NCI-H345 treated with DMSO at 0.1 percent for 48 hours (cell line): ENCODE data around the gene GPHN.
"Not testable (repeated sequence)": the region's sequence is repeated elsewhere in the genome, so short reads cannot be mapped to it uniquely, and the experiment has no call there.

Experiments
- DNase-seq: peaks from one replicate; lab custom pipeline; 2025; ENCODE audit not compliant: unreplicated experiment; lab: John Stamatoyannopoulos, UW

Gene GPHN

DNA sequence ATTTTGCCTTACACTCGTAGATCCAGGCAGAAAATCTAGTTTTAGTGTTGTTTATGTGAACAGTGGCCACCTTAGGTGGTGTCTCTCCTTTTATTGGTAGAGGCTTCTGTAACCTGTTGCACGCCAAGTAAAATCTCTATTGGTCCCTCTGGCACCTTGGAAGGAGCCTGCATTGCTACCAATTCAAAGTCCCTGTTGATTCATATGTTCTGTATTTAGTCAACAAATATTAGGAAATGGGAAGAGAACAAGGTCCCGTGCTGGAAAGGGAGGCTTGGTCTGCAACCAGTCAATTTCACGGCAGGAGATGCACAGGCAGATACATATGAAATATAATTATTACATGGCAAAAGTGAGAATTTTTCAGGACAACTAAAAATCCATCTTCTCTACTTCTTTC, 6.4 kb upstream of the GPHN start:
- no peak for DNase-seq

DNA sequence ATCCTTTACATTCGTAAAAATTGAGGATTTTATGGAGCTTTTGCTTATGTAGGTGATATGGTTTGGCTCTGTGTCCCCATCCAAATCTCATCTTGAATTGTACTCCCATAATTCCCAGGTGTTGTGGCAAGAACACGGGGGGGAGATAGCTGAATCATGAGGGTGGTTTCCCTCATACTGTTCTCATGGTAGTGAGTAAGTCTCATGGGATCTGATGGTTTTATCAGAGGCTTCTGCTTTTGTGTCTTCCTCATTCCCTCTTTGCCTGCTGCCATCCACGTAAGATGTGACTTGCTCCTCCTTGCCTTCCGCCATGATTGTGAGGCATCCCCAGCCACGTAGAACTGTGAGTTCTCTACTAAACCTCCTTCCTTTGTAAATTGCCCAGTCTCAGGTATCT, 5.1 kb upstream of the GPHN start:
- not testable (repeated sequence) for DNase-seq

DNA sequence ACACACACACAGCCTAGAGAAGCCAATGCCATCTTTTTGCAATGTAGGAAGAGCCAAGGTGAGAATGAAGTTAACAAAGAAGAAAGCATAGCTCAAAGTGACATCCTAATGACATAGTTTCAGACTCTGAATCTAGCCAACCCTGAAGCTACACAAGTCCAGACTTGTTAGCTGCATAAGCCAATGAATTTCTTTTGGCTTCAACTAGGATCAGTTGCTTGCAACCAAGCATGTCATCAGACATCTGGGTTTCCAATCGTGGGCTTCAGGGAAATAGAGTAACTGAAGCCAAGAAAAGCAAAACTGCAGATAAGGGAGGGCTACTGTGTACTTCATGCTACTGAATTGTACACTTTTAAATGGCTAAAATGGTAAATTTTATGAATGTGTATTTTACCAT, 4.4 kb upstream of the GPHN start:
- no peak for DNase-seq

DNA sequence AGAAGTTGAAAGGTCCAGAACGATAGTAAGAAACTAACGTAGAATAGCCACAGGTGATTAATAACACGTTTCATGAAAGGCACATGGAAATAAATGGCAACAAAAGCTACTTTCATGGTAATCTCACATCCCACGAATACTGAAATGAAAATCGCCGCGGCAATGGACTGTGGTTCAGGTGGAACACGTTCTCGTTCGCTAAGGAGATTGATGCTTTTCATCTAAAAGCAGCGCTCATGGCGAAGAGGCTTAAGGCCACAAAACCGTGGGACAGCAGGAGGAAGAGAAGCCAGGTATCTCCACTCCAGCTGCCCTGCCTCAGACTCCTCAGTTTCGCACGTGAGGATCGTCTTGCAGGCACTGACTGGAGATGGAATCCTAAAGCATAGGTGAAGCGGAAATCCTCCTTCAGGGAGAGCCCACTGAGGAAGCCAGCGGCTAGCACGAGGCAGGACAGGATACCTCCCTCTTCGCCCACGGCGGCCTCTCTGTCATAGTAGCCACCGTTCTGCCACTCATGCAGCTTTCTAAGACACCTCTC, 696 bp upstream of the GPHN start:
- no peak for DNase-seq

DNA sequence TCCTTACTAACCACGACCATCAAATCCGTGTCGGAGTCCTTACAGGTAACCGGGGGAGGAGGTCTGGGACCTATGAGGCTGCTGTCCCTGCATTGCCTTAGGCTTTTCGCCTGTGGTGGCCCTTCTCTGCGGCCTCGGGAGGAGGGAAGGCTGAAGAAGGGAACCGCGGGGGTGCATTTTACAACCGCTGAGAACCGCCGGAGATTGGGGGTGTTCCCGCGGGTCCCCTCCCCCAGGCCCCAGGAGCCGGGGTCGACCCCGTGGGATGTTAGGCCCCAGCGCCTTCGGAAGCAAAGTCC, 549 bp downstream of the GPHN start:
- DNase-seq, result no peak

DNA sequence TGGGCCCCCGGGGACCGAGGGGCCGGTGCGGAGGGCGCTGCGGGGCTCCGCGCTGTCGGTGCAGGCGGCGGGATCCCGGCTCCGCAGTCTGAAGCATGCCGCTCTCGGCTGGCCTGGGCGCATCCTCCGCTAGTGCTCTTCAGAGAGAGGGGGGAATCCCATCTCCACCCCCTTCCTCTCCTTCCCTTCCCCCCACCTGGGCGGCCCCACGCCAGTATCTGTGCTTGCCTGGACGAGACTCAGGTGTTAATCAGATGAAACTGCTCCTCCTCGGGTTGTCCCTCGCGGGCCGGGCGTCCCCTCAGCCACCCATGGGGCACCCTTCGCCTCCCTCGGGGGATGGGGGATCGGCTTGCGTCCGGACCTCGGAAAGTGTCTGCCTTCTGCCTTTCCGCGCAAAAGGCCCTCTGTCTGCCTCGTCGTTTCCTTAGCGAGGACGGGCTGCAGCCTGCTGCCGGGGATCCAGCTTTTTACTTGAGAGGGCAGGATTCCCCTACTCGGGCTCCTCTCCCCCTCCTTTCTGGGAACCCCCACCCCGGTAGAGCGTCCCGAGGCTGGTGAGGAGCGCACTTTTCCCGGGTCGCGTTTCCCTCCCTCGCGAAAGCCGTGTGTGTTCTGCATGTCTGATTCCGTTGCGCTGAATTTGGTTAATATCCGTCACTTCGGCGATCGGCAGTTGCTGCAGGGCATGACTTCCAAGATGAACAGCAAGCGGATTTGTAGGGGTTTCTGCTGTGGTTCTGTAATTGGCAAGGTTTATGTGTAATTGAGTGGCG, 1.1 kb downstream of the GPHN start:
- no peak for DNase-seq

DNA sequence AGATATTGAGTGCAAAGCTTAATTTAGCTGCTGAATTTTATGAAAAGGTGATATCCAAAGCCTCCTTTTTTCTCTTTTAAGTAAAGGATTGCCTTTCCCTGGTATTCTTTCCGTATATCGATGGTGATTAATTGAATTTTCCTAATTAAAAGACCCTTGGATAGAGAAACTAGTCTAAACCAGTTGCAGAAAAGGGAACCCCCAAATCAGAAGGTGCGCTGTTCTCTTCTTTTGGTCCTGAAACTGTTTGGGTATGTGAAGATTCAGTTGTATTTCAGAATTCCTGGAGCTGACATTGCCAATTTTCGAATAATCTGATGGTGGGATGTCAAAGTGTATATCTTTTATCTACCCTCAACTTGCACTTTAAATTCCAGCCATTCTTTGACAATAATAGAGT, 1.9 kb downstream of the GPHN start:
- no peak for DNase-seq

DNA sequence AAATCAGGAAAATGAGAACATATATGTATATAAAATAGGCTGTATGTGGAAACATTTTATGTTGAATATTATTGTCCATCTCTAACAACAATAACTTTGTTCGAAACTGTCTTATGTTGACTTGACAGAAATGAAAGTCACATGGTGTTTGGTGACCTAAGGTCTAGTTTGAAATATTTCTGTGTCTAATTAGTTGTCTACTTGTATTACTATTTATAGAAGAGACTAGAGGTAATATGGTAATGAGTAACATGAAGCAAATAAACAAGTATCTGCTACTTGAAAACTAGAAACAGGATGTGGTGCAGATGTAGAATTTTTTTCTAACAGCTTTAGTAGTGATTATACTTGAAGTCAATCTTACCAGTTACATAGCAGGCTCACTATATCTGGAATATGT, 3.9 kb downstream of the GPHN start:
- no peak for DNase-seq

DNA sequence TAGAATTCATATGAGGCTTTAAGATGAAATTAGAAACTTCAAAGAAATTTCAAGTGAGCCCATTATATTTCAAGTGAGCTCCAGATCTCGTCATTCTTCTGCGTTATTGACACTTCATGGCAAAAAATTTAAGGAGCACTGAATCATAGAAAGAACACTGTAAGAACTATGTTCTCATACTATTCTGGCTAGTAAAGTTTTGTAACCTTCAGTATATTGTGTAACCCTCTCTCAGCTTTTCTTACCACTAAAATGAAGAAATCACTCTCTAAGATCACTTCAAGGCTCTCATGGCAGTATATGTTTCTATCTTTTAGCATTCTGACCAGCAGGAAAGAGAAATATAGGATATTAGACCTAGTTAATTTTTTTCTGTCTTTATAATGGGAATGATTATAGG, 6.3 kb downstream of the GPHN start:
- no peak for DNase-seq

DNA sequence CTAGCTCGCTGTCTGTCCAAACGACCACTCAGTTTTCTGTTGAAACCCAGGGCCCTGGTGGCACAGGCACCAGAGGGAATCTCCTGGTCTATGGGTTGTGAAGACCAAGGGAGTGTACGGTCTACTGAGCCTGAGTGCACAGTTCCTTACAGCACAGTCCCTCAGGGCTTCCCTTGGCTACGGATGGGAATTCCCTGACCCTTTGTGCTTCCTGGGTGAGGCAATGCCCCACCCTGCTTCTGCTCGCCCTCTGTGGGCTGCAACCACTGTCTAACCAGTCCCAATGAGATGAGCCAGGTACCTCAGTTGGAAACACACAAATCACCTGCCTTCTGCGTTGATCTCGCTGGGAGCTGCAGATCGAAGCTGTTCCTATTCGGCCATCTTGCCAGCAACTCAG, 22.6 kb downstream of the GPHN start:
- DNase-seq, result no peak

DNA sequence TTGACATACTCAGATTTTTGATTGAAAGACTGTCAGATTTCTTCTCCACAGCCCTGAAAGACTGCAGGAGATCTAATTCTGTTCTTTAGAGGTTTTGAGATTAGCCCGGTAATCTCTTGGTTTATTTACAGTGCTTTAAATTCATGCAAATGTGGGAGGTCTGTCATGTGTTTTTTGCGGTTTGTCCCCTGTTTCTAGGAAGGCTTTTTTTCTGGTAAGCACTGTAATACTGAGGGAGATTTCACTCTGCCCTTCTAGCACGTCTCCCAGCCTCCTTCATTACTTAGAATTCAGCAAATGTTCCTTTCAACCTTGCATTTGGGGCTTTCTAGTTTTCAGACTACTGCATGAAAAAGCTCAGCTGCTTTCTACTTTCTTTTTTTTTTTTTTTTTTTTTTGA, 31.1 kb downstream of the GPHN start:
- no peak for DNase-seq

DNA sequence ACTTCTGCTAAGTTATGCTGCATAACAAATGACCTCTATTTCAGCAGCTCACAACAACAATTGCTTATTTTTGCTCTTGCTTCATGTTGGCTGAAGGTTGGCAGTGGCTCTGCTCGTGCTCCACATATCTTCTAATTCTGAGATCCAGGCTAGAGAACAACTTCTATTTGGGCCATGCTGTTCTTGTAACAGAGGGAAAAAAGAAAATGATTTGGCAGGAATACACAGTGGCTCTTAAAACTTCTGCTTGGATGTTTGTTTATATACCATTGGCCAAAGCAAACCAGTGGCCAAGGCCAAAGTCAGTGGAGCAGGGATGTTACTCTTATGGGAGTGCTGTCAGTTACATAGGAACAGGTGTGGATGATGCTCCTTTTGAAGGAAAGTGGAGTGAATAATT, 32.1 kb downstream of the GPHN start:
- DNase-seq, result no peak

DNA sequence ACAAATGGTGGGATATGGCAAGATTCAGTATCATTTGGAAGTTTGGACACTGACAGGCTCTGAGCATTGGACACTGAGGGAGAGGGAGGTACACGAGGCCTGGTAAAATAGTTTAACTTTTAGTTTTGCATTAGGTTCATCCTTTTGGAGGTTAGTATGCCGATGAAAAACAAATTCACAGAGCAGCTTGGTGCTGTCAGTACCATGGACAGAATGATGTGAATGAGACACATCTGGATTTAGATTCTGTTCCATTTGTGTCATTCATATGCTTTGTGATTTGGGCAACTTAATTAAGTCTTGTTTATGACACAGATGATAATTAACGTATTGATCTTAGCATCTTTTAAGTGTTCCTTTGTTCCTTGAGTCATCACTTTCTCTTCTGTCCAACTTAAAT, 33.7 kb downstream of the GPHN start:
- DNase-seq, result no peak

DNA sequence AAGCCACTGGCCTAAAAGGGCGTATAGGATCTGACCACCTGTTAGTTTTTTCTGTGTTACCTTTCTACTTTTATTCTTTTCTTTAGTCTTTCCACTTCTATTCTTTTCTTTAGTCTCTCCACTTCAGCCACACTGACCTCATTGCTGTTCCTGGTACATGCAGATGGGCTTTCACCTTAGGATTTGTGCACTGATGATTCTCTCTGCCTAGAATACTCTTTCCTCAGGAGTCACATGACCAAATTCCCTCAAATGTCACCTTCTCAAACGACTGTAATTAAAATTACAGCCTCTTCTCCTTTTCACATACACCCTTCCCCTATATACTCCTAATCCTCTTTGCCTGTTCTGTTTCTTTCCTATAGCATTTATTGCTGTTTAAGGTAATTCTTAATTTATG, 36.0 kb downstream of the GPHN start:
- DNase-seq, result no peak

DNA sequence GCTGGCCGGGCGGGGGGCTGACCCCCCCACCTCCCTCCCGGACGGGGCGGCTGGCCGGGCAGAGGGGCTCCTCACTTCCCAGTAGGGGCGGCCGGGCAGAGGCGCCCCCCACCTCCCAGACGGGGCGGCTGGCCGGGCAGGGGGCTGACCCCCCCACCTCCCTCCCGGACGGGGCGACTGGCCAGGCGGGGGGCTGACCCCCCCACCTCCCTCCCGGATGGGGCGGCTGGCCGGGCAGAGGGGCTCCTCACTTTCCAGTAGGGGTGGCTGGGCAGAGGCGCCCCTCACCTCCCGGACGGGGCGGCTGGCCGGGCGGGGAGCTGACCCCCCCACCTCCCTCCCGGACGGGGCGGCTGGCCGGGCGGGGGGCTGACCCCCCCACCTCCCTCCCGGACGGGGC, 37.2 kb downstream of the GPHN start:
- DNase-seq, result not testable (repeated sequence)

DNA sequence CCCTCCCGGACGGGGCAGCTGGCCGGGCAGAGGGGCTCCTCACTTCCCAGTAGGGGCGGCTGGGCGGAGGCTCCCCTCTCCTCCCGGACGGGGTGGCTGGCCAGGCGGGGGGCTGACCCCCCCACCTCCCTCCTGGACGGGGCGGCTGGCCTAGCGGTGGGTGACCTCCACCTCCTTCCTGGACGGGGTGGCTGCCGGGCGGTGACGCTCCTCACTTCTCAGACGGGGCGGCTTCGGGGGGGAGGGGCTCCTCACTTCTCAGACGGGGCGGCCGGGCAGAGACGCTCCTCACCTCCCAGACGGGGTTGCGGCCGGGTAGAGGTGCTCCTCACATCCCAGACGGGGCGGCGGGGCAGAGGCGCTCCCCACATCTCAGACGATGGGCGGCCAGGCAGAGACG, 37.8 kb downstream of the GPHN start:
- not testable (repeated sequence) for DNase-seq

DNA sequence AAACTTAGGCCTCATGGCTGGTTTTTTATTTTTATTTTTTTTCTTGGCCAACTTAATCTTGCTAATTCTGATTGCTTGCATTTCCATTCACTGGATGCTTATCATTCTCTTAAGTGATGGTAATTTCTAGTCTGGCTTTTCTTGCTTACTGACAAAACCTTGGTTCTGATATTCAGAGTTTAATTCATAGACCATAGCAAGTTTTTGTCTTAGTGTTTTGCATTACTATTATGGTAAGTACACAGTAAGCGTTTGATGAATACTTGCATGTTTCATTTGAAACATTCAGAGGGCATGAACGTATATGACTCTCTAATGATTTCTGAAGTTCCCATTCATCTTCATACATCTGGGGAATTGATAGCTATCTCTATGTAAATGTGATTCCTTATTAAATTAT, 55.8 kb downstream of the GPHN start:
- DNase-seq, result no peak

DNA sequence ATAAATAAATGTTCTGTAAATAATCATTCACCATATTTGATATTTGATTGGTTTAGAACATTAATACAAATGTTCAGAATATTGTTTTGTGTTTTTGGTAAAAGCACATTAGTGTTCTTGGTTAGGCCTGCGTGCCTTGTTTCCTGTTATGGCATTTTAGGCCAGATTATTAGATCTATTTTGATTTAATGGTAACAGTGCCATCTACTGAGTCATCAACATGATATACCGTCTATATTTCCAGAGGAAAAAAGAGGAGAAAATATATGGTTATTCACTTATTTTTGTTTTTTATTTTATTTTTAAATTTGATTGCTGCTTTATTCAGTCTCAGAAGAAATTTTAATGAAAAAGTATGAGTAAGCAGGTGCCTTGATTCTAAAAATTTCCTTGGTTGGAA, 60.3 kb downstream of the GPHN start:
- DNase-seq, result no peak

DNA sequence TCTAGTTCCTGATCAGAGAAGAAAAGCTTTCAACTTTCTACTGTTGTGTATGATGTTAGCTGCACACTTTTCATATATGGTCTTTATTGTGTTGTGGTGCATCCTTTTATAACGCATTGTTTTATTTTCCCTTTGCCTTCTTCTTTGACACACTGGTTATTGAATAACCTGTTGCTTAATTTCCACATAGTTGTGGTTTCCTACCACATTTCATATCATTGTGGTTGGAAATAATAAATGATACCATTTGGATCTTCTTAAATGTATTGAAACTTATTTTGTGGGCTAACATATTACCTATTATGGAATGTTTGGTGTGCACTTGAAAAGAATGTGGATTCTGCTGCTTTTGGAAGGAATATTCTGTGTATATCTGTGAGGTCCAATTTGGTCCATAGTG, 64.9 kb downstream of the GPHN start:
- DNase-seq, result no peak

DNA sequence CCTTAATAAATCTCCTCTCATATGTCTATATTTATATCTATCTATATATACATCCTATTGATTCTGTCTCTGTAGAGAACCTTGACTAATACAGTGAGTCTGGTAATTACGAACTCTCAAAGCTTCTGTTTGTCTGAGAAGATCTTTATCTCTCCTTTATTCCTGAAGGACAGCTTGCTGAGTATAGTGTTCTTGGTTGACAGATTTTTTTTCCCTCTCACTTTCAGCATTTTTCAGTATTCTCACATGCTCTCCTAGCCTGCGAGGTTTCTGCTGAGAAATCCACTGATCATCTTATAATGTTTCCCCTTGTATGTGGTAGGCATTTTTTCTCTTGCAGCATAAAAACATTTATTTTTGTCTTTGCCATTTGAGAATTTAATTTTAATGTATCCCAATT, 67.1 kb downstream of the GPHN start:
- no peak for DNase-seq

DNA sequence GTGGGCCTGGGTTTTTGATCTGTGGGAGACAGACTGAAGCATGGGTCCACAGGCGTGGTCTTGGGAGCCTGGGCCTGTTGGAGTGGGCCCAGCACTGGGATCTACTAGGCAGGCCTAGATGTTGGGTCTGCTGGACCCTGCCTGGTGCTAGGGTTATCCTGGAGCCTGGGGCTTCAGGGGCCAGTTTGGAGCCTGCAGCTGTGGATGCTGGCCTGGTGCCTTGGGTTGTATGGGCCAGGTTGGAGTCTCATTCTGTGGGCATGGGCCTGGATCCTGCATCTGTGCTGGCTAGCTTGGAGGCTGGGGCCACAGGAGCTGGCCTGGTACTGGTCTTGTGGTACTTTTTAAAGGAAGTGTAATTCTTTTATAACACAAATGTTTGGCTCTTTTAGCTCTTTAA, 68.0 kb downstream of the GPHN start:
- DNase-seq, result no peak

DNA sequence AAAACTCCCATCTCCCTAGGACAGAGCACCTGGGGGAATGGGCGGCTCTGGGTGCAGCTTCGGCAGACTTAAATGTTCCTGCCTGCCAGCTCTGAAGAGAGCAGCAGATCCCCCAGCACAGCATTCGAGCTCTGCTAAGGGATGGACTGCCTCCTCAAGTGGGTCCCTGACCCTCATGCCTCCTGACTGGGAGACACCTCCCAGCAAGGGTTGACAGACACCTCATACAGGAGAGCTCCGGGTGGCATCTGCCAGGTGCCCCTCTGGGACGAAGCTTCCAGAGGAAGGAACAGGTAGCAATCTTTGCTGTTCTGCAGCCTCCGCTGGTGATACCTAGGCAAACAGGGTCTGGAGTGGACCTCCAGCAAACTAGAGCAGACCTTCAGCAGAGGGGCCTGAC, 79.8 kb downstream of the GPHN start:
- DNase-seq, result not testable (repeated sequence)

DNA sequence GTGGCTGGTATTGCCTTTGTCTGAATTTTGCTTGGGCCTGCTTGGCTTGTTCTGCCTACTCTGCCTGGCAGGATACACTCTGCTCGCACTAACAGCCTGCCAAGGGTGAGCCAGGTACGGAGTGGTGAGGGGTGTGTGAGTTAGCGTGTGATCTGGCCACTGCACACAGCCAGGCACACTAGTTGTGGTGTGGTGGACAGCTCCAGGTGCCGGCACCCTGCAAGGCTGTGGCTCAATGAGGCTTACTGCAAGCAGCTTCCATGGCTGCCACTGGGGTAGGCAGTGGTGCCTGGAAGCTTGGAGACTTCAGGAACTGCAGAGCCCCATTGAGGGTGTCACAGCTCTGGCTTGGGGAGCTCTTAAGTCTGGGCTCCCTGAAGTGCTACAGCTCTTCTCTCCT, 87.4 kb downstream of the GPHN start:
- DNase-seq, result no peak
